WTC11 (cell line): ENCODE results near the gene TEKT1.

Experiments
- CBFB ChIP-seq: sonication (generic); formaldehyde crosslinking; IDR thresholded peaks from 2 replicates; pipeline ENCODE4 v1.8.1; 2022; ENCODE audit warnings: mild to moderate bottlenecking, low read depth, missing genetic modification reagents
- CREB1 ChIP-seq: sonication (generic); formaldehyde crosslinking; IDR thresholded peaks from 2 replicates; pipeline ENCODE4 v1.8.0; 2023; ENCODE audit warnings: mild to moderate bottlenecking, missing genetic modification reagents
- ESRRA ChIP-seq: sonication (generic); formaldehyde crosslinking; IDR thresholded peaks from 2 replicates; pipeline ENCODE4 v1.8.1; 2022; ENCODE audit warnings: mild to moderate bottlenecking, missing genetic modification reagents, borderline replicate concordance
- FOXP1 ChIP-seq: sonication (generic); formaldehyde crosslinking; IDR thresholded peaks from 2 replicates; pipeline ENCODE4 v1.8.0; 2022; ENCODE audit warnings: missing genetic modification reagents, mild to moderate bottlenecking, moderate library complexity, borderline replicate concordance
- JAZF1 ChIP-seq: fragments of 250-450 bp; sonication (Bioruptor Pico); IDR thresholded peaks from 2 replicates; pipeline ENCODE4 v1.9.0; 2021; ENCODE audit warnings: moderate library complexity, mild to moderate bottlenecking, inconsistent platforms
- KAT7 ChIP-seq: sonication (generic); formaldehyde crosslinking; IDR thresholded peaks from 2 replicates; pipeline ENCODE4 v1.8.1; 2023; ENCODE audit warnings: missing genetic modification reagents, mild to moderate bottlenecking, borderline replicate concordance
- NFYB ChIP-seq: sonication (generic); formaldehyde crosslinking; conservative IDR thresholded peaks from 2 replicates; pipeline ENCODE4 v1.8.0; 2022; ENCODE audit warnings: low read depth, missing genetic modification reagents
- NR2C2 ChIP-seq: sonication (generic); formaldehyde crosslinking; IDR thresholded peaks from 2 replicates; pipeline ENCODE4 v1.8.0; 2022; ENCODE audit warnings: mild to moderate bottlenecking, missing genetic modification reagents
- STAT6 ChIP-seq: sonication (generic); formaldehyde crosslinking; conservative IDR thresholded peaks from 2 replicates; pipeline ENCODE4 v1.8.1; 2023; ENCODE audit warnings: mild to moderate bottlenecking, low read depth, missing genetic modification reagents, moderate library complexity
- TP53 ChIP-seq: sonication (generic); formaldehyde crosslinking; IDR thresholded peaks from 2 replicates; pipeline ENCODE4 v1.8.1; 2023; ENCODE audit warnings: mild to moderate bottlenecking, missing genetic modification reagents
- ZNF232 ChIP-seq: sonication (generic); formaldehyde crosslinking; IDR thresholded peaks from 2 replicates; pipeline ENCODE4 v1.8.0; 2022; ENCODE audit warnings: mild to moderate bottlenecking, missing genetic modification reagents
- TF ChIP-seq, protein P1 (sequence below): sonication (generic); formaldehyde crosslinking; IDR thresholded peaks from 2 replicates; pipeline ENCODE4 v1.8.1; 2023; ENCODE audit warnings: mild to moderate bottlenecking, missing genetic modification reagents
- TF ChIP-seq, protein P2 (sequence below): fragments of 200-600 bp; IDR thresholded peaks from 2 replicates; pipeline ENCODE4 v1.8.0; 2022; ENCODE audit warnings: antibody characterized with exemption

GRCh38 chr17:6862825-6863224, 31.3 kb upstream of the TEKT1 start:
- TF ChIP-seq NR2C2 (no peak), JAZF1 (CRISPR knock-in tag) (no peak), NFYB (no peak), ESRRA (CRISPR knock-in tag) (no peak), FOXP1 (CRISPR knock-in tag) (no peak), STAT6 (no peak), CBFB (CRISPR knock-in tag) (no peak), CREB1 (CRISPR knock-in tag) (no peak), ZNF232 (CRISPR knock-in tag) (no peak), TP53 (CRISPR knock-in tag) (no peak), KAT7 (CRISPR knock-in tag) (no peak)
- TF ChIP-seq, protein P1, sequence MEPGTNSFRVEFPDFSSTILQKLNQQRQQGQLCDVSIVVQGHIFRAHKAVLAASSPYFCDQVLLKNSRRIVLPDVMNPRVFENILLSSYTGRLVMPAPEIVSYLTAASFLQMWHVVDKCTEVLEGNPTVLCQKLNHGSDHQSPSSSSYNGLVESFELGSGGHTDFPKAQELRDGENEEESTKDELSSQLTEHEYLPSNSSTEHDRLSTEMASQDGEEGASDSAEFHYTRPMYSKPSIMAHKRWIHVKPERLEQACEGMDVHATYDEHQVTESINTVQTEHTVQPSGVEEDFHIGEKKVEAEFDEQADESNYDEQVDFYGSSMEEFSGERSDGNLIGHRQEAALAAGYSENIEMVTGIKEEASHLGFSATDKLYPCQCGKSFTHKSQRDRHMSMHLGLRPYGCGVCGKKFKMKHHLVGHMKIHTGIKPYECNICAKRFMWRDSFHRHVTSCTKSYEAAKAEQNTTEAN (CRISPR knock-in tag), result no peak
- TF ChIP-seq, protein P2, sequence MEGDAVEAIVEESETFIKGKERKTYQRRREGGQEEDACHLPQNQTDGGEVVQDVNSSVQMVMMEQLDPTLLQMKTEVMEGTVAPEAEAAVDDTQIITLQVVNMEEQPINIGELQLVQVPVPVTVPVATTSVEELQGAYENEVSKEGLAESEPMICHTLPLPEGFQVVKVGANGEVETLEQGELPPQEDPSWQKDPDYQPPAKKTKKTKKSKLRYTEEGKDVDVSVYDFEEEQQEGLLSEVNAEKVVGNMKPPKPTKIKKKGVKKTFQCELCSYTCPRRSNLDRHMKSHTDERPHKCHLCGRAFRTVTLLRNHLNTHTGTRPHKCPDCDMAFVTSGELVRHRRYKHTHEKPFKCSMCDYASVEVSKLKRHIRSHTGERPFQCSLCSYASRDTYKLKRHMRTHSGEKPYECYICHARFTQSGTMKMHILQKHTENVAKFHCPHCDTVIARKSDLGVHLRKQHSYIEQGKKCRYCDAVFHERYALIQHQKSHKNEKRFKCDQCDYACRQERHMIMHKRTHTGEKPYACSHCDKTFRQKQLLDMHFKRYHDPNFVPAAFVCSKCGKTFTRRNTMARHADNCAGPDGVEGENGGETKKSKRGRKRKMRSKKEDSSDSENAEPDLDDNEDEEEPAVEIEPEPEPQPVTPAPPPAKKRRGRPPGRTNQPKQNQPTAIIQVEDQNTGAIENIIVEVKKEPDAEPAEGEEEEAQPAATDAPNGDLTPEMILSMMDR, result no peak
